Activated T-helper 1 cell treated with anti-CD3 and anti-CD28 coated beads, Interleukin-12 subunit alpha, Interleukin-12 subunit beta, Interleukin-2, Interleukin-4 antibody, amounts not matched to agents 30 ng/mL and 10 ng/mL and 1 ng/mL, durations not matched to agents 14 hours and 24 hours and 36 hours (primary cell): ENCODE data around the gene PACSIN2. TPM values are rescaled to one million over a fixed set of nuclear protein-coding genes. Genes with fewer than 3 reads are reported as not detected.

Experiments
- DNase-seq: peaks from one replicate; pipeline ENCODE4 v3.0.0; 2021; ENCODE audit warnings: low spot score
- H3K27ac Mint-ChIP-seq: one replicate; pipeline ENCODE4 v1.8.0; 2021; ENCODE audit warnings: mild to moderate bottlenecking, mixed read lengths
- H3K27me3 Mint-ChIP-seq: one replicate; pipeline ENCODE4 v1.8.0; 2022; ENCODE audit warnings: mild to moderate bottlenecking, moderate library complexity, mixed read lengths; ENCODE audit not compliant: insufficient read depth
- H3K36me3 Mint-ChIP-seq: one replicate; pipeline ENCODE4 v1.8.0; 2021; ENCODE audit warnings: low read depth, mixed read lengths
- H3K4me1 Mint-ChIP-seq: one replicate; pipeline ENCODE4 v1.8.0; 2021; ENCODE audit warnings: low read depth, mixed read lengths
- H3K4me3 Mint-ChIP-seq: one replicate; pipeline ENCODE4 v1.8.0; 2021; ENCODE audit warnings: mild to moderate bottlenecking, moderate library complexity, mixed read lengths
- H3K9me3 Mint-ChIP-seq: one replicate; pipeline ENCODE4 v1.8.0; 2021; ENCODE audit warnings: mixed read lengths
- intact Hi-C: fragments of 100-400 bp; cut with micrococcal nuclease; formaldehyde crosslinking; loops from one replicate; pipeline ENCODE4 v1.15.1; 2024
- total RNA-seq: library from RNA; stranded (reverse); gene quantifications from 2 replicates; pipeline ENCODE4 v1.2.3, GENCODE V29; 2022

Gene PACSIN2
- 30.5 and 31.7 TPM in 2 replicates for total RNA-seq

GRCh38 chr22:43014869-43015676 is at the start of gene PACSIN2:
PACSIN2 (minus strand) TSS chr22:43015149; CDS start chr22:42912080, 103,069 bp downstream.
- intact Hi-C loops, result loop anchor here (1.0 kb wide), 4 partner anchors 15 to 400 kb away; partner anchors contain the start of genes ARFGAP3 and TTLL1
- Mint-ChIP-seq H3K27ac (peak within 1 kb of the TSS; percentile 79), H3K4me1 (peaks cover 22% of the 10 kb centered on the region), H3K4me3 (peak within 1 kb of the TSS; percentile 92), H3K9me3 (no peaks in the 10 kb centered on the region), H3K36me3 (no peaks in the 10 kb centered on the region), H3K27me3 (peaks cover 9% of the 10 kb centered on the region)
- peak; percentile 99 for DNase-seq

GRCh38 chr22:43060183-43060582 is 45.2 kb upstream of the PACSIN2 start:
- Mint-ChIP-seq H3K9me3 (no peaks in the 10 kb centered on the region), H3K36me3 (peaks cover 4% of the 10 kb centered on the region), H3K27me3 (no peaks in the 10 kb centered on the region), H3K27ac (no peak overlapping the region), H3K4me3 (no peak overlapping the region), H3K4me1 (no peaks in the 10 kb centered on the region)
- intact Hi-C loops, result loop anchor here (1.0 kb wide), 1 partner anchor 280 kb away; no protein-coding TSS in a partner anchor
- peak; percentile 14 for DNase-seq

GRCh38 chr22:43057641-43058040 is 42.7 kb upstream of the PACSIN2 start:
- Mint-ChIP-seq H3K4me1 (no peaks in the 10 kb centered on the region), H3K36me3 (no peaks in the 10 kb centered on the region)
- intact Hi-C loops, result no loop called here

GRCh38 chr22:43053176-43053575 is 38.2 kb upstream of the PACSIN2 start:
- no peaks in the 10 kb centered on the region for H3K36me3 Mint-ChIP-seq
- no peaks in the 10 kb centered on the region for H3K9me3 Mint-ChIP-seq
- no peak overlapping the region for H3K27ac Mint-ChIP-seq
- H3K4me3 Mint-ChIP-seq, result no peak overlapping the region
- no peaks in the 10 kb centered on the region for H3K4me1 Mint-ChIP-seq
- no peak for DNase-seq
- intact Hi-C loops, result no loop called here
- no peaks in the 10 kb centered on the region for H3K27me3 Mint-ChIP-seq

More at GRCh38 chr22:43057641-43058040, 42.7 kb upstream of the PACSIN2 start:
- Mint-ChIP-seq H3K27me3 (no peaks in the 10 kb centered on the region), H3K4me3 (no peak overlapping the region), H3K9me3 (no peaks in the 10 kb centered on the region), H3K27ac (no peak overlapping the region)
- DNase-seq, result no peak

- no peaks in the 10 kb centered on the region for H3K36me3 Mint-ChIP-seq
- no peaks in the 10 kb centered on the region for H3K9me3 Mint-ChIP-seq
- no peak overlapping the region for H3K4me3 Mint-ChIP-seq
- DNase-seq, result no peak
- no peak overlapping the region for H3K27ac Mint-ChIP-seq
- H3K27me3 Mint-ChIP-seq, result no peaks in the 10 kb centered on the region
- no peaks in the 10 kb centered on the region for H3K4me1 Mint-ChIP-seq
- intact Hi-C loops, result no loop called here
Measured at GRCh38 chr22:43050995-43051394, 36.0 kb upstream of the PACSIN2 start.

GRCh38 chr22:43047605-43048004 is 32.7 kb upstream of the PACSIN2 start:
- no peaks in the 10 kb centered on the region for H3K36me3 Mint-ChIP-seq
- intact Hi-C loops, result no loop called here
- DNase-seq, result no peak
- no peaks in the 10 kb centered on the region for H3K9me3 Mint-ChIP-seq
- H3K27ac Mint-ChIP-seq, result no peak overlapping the region
- H3K4me3 Mint-ChIP-seq, result no peak overlapping the region
- H3K4me1 Mint-ChIP-seq, result no peaks in the 10 kb centered on the region
- no peaks in the 10 kb centered on the region for H3K27me3 Mint-ChIP-seq

GRCh38 chr22:43044290-43044712 is 29.4 kb upstream of the PACSIN2 start:
- Mint-ChIP-seq H3K27ac (no peak overlapping the region), H3K9me3 (no peaks in the 10 kb centered on the region), H3K4me3 (no peak overlapping the region), H3K4me1 (no peaks in the 10 kb centered on the region), H3K36me3 (no peaks in the 10 kb centered on the region), H3K27me3 (no peaks in the 10 kb centered on the region)
- no peak for DNase-seq
- intact Hi-C loops, result no loop called here

- intact Hi-C loops, result no loop called here
- H3K4me1 Mint-ChIP-seq, result no peaks in the 10 kb centered on the region
- no peak overlapping the region for H3K27ac Mint-ChIP-seq
- no peaks in the 10 kb centered on the region for H3K9me3 Mint-ChIP-seq
- no peak for DNase-seq
- no peaks in the 10 kb centered on the region for H3K36me3 Mint-ChIP-seq
- H3K27me3 Mint-ChIP-seq, result no peaks in the 10 kb centered on the region
- H3K4me3 Mint-ChIP-seq, result no peak overlapping the region
Measured at GRCh38 chr22:43042101-43042780, 27.3 kb upstream of the PACSIN2 start.

GRCh38 chr22:43039800-43040199 is 24.9 kb upstream of the PACSIN2 start:
- no peaks in the 10 kb centered on the region for H3K27me3 Mint-ChIP-seq
- no peak overlapping the region for H3K27ac Mint-ChIP-seq
- no peaks in the 10 kb centered on the region for H3K36me3 Mint-ChIP-seq
- H3K9me3 Mint-ChIP-seq, result no peaks in the 10 kb centered on the region
- intact Hi-C loops, result no loop called here
- H3K4me3 Mint-ChIP-seq, result no peak overlapping the region
- DNase-seq, result no peak
- no peaks in the 10 kb centered on the region for H3K4me1 Mint-ChIP-seq

- no peaks in the 10 kb centered on the region for H3K27me3 Mint-ChIP-seq
- H3K9me3 Mint-ChIP-seq, result no peaks in the 10 kb centered on the region
- H3K4me1 Mint-ChIP-seq, result no peaks in the 10 kb centered on the region
- intact Hi-C loops, result no loop called here
- H3K27ac Mint-ChIP-seq, result no peak overlapping the region
- no peak overlapping the region for H3K4me3 Mint-ChIP-seq
- DNase-seq, result no peak
- H3K36me3 Mint-ChIP-seq, result no peaks in the 10 kb centered on the region
Measured at GRCh38 chr22:43038325-43038724, 23.4 kb upstream of the PACSIN2 start.

- intact Hi-C loops, result no loop called here
- Mint-ChIP-seq H3K4me3 (no peak overlapping the region), H3K4me1 (no peaks in the 10 kb centered on the region), H3K9me3 (no peaks in the 10 kb centered on the region), H3K27me3 (no peaks in the 10 kb centered on the region), H3K27ac (no peak overlapping the region), H3K36me3 (no peaks in the 10 kb centered on the region)
- DNase-seq, result no peak
Measured at GRCh38 chr22:43036282-43036829, 21.4 kb upstream of the PACSIN2 start.

- no peak for DNase-seq
- intact Hi-C loops, result no loop called here
- H3K27ac Mint-ChIP-seq, result no peak overlapping the region
- H3K27me3 Mint-ChIP-seq, result no peaks in the 10 kb centered on the region
- H3K36me3 Mint-ChIP-seq, result no peaks in the 10 kb centered on the region
- H3K4me3 Mint-ChIP-seq, result no peak overlapping the region
- H3K4me1 Mint-ChIP-seq, result no peaks in the 10 kb centered on the region
- no peaks in the 10 kb centered on the region for H3K9me3 Mint-ChIP-seq
Measured at GRCh38 chr22:43035250-43035649, 20.3 kb upstream of the PACSIN2 start.

- Mint-ChIP-seq H3K27me3 (no peaks in the 10 kb centered on the region), H3K27ac (no peak overlapping the region), H3K4me3 (no peak overlapping the region), H3K9me3 (no peaks in the 10 kb centered on the region), H3K36me3 (no peaks in the 10 kb centered on the region), H3K4me1 (no peaks in the 10 kb centered on the region)
- intact Hi-C loops, result no loop called here
- no peak for DNase-seq
Measured at GRCh38 chr22:43031617-43032016, 16.7 kb upstream of the PACSIN2 start.
